ENCODE measurements around the gene LGALS7B. TPM values are rescaled to one million over a fixed set of nuclear protein-coding genes. Genes with fewer than 3 reads are reported as not detected.

Gene LGALS7B
- total RNA-seq, 2 experiments from 2014 or later, result not detected

DNA sequence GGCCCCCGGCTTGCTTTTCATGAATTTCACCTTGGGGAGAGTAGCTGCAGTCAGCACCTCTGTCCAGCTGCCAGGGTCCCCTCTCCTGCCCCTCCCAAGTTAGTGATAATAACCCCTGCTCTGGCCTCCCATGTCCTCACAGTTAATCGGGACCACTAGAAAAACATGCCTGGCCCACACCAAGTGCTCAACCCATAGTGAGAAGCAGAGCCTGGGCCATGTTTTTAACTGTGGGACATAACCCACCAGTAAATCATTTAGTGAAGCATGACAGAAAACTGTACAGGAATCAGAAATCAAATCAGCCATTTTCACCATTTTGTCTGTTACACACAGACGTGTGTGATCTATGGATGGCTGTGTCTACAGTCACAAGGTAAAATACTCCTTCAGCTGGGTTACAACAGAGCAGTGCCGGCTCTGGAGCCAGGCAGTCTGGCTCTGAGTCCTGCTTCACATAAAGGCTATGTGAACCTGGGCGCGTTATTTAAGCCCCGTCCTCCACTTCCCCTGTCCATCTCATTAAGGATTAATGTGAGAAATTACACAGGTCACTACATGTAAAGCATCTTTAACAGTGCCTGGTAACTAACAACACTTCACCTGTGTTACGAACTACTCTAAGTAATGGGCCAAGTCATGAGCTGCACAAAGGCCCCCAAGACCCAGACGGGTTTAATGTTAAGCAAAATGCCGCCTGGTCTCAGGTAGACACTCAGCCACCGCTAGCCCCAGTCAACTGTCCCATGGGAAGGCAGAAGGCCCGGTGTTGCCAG lies 50.2 kb downstream of the LGALS7B start:
- H3K4me3 Mint-ChIP-seq, result peak overlapping the region; percentile 9
- no peaks in the 10 kb centered on the region for H3K27me3 Mint-ChIP-seq
- CTCF ChIA-PET, result interaction anchor here (0.7 to 1.3 kb wide), 4 partner anchors 10 to 49 kb away, joined by 3 to 6 read pairs (median 4); no protein-coding TSS in a partner anchor
- peaks cover 62% of the 10 kb centered on the region for H3K4me1 Mint-ChIP-seq
- H3K36me3 Mint-ChIP-seq (ENCODE audit: low read depth), result peaks cover 91% of the 10 kb centered on the region
- no peak for ATAC-seq
- intact Hi-C loops (cut with DNase I, micrococcal nuclease), result loop anchor here in 1 of 2 experiments (1.0 to 2.0 kb wide), 2 partner anchors 102 to 110 kb away; no protein-coding TSS in a partner anchor
- no peak for DNase-seq
- no peaks in the 10 kb centered on the region for H3K9me3 Mint-ChIP-seq (ENCODE audit: low read depth)
- peak overlapping the region; percentile 86 for H3K27ac Mint-ChIP-seq
- POLR2A ChIA-PET, result interaction anchor here (0.5 to 1.9 kb wide), 8 partner anchors 8 to 458 kb away, joined by 3 to 11 read pairs (median 6); partner anchors contain the start of genes HNRNPL and NFKBIB

DNA sequence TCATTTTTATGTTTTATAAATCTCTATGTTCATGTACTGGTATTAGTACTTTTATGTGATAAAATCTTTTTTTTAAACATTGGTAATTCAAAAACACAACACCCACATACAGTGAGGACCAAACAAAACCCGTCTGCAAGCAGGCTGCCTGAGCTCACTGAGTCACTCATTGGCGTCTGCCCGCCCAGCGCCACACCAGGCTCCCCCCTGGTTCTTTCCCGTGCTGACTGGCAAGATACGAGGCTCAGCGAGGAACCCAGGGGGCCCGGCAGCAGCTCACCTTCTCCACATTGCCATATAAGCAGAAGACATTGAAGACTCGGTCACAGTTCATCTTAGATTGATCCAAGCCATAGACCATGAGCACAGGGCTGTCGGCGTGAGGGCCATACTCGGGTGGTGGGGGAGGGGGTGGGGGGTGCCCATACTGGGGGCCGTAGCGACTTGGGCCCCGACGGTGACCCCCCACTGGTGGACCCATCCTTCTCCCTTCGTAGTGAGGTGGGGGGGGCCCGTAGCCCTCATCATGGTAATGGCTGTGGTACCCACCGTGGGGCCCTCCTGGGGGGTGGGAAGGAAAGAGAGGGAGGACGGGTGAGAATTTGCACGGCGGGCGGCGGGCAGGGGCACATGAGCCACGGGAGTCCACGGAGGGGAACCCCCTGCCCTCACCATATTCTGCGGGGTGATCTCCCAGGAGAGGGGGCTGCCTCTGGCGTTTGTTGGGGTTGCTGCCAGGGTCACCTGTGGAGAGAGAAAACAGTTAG lies 51.0 kb downstream of the LGALS7B start:
- DNase-seq, result peak; percentile 46

GRCh38 chr19:38840583-38840968 lies 51.6 kb downstream of the LGALS7B start:
- Mint-ChIP-seq H3K4me1 (peaks cover 76% of the 10 kb centered on the region), H3K27ac (peak overlapping the region; percentile 98), H3K4me3 (no peak overlapping the region), H3K36me3 (ENCODE audit: low read depth) (peaks cover 97% of the 10 kb centered on the region), H3K9me3 (ENCODE audit: low read depth) (no peaks in the 10 kb centered on the region), H3K27me3 (no peaks in the 10 kb centered on the region)
- CTCF ChIA-PET, result interaction anchor here (0.6 to 0.7 kb wide), 2 partner anchors 71 to 932 kb away, joined by 3 read pairs; no protein-coding TSS in a partner anchor
- POLR2A ChIA-PET, result interaction anchor here (0.9 to 1.9 kb wide), 4 partner anchors 8 to 71 kb away, joined by 3 to 11 read pairs (median 5); partner anchors contain the start of gene ECH1
- ATAC-seq, result no peak
- intact Hi-C loops (cut with DNase I, micrococcal nuclease), result loop anchor here in 1 of 2 experiments (5.0 kb wide), 1 partner anchor 108 kb away; no protein-coding TSS in a partner anchor
- no peak for DNase-seq

More for the DNA sequence above, 51.0 kb downstream of the LGALS7B start:
- Mint-ChIP-seq H3K27me3 (no peaks in the 10 kb centered on the region), H3K9me3 (ENCODE audit: low read depth) (no peaks in the 10 kb centered on the region), H3K36me3 (ENCODE audit: low read depth) (peaks cover 95% of the 10 kb centered on the region), H3K4me1 (peaks cover 70% of the 10 kb centered on the region), H3K27ac (peak overlapping the region; percentile 98), H3K4me3 (no peak overlapping the region)
- ChIA-PET CTCF (interaction anchor here (0.6 to 1.3 kb wide), 4 partner anchors 26 to 933 kb away, joined by 3 to 4 read pairs (median 4); no protein-coding TSS in a partner anchor), POLR2A (interaction anchor here (0.5 to 1.9 kb wide), 5 partner anchors 8 to 457 kb away, joined by 3 to 11 read pairs (median 5); partner anchors contain the start of gene ECH1)
- intact Hi-C loops (cut with DNase I, micrococcal nuclease), result loop anchor here (2.0 to 5.0 kb wide), 2 partner anchors 103 to 108 kb away; no protein-coding TSS in a partner anchor
- ATAC-seq, result no peak

Other genes with a start within 250 kb of the LGALS7B start
- 100 to 1,000 TPM; 195 to 198 TPM for gene MAP4K1, start 171.2 kb upstream of the LGALS7B start, total RNA-seq
- gene EIF3K, start 170.0 kb upstream of the LGALS7B start, total RNA-seq, result 100 to 1,000 TPM; 269 to 297 TPM
- 100 to 1,000 TPM; 181 to 182 TPM for gene ACTN4, start 141.6 kb upstream of the LGALS7B start, total RNA-seq
- gene CAPN12, start 44.7 kb upstream of the LGALS7B start, total RNA-seq, result 1 to 10 TPM; 4.4 to 4.9 TPM
- gene LGALS7, start 15.7 kb upstream of the LGALS7B start, total RNA-seq, result not detected
- 1 to 10 TPM in 1 of 2 experiments, under 1 TPM in 1; 0.59 to 1.1 TPM for gene LGALS4, start 23.7 kb downstream of the LGALS7B start, total RNA-seq
- gene ECH1, start 42.6 kb downstream of the LGALS7B start, total RNA-seq, result 100 to 1,000 TPM; 114 to 154 TPM
- gene HNRNPL, start 60.8 kb downstream of the LGALS7B start, total RNA-seq, result 100 to 1,000 TPM; 714 to 722 TPM
- gene RINL, start 89.1 kb downstream of the LGALS7B start, total RNA-seq, result 10 to 100 TPM; 85.8 to 90.3 TPM
- gene SIRT2, start 110.4 kb downstream of the LGALS7B start, total RNA-seq, result 10 to 100 TPM; 17.8 to 23.1 TPM
- gene NFKBIB, start 110.8 kb downstream of the LGALS7B start, total RNA-seq, result 10 to 100 TPM; 49.4 to 52.5 TPM
- gene CCER2, start 123.0 kb downstream of the LGALS7B start, total RNA-seq, result under 1 TPM; 0.34 to 0.54 TPM
- gene SARS2, start 141.6 kb downstream of the LGALS7B start, total RNA-seq, result 10 to 100 TPM; 36.7 to 39.4 TPM
- 10 to 100 TPM; 62.4 to 76.0 TPM for gene MRPS12, start 141.7 kb downstream of the LGALS7B start, total RNA-seq
- not detected for gene FBXO17, start 186.5 kb downstream of the LGALS7B start, total RNA-seq
- gene FBXO27, start 243.3 kb downstream of the LGALS7B start, total RNA-seq, result under 1 TPM; 0.71 to 0.90 TPM

Measured in activated CD4-positive, alpha-beta T cell treated with anti-CD3 and anti-CD28 coated beads for 36 hours (primary cell).